Rectal smooth muscle tissue (tissue), 1 donor: ENCODE results near the gene MOB3A.
"Not testable (repeated sequence)": the region's sequence is repeated elsewhere in the genome, so short reads cannot be mapped to it uniquely, and the experiment has no call there.

ENCODE experiments used
- H3K27ac ChIP-seq: one replicate; pipeline ENCODE4 v1.7.0; 2013; ENCODE audit warnings: low read depth, low read length, inconsistent platforms
- H3K27me3 ChIP-seq: one replicate; pipeline ENCODE4 v1.7.0; 2013; ENCODE audit warnings: low read length; ENCODE audit not compliant: control insufficient read depth, insufficient read depth
- H3K36me3 ChIP-seq: one replicate; pipeline ENCODE4 v1.7.0; 2013; ENCODE audit warnings: low read length; ENCODE audit not compliant: control insufficient read depth, insufficient read depth
- H3K4me1 ChIP-seq: one replicate; pipeline ENCODE4 v1.7.0; 2013; ENCODE audit warnings: low read length; ENCODE audit not compliant: control insufficient read depth, insufficient read depth
- H3K4me3 ChIP-seq: one replicate; pipeline ENCODE4 v1.7.0; 2013; ENCODE audit warnings: low read length
- H3K9ac ChIP-seq: one replicate; pipeline ENCODE4 v1.7.0; 2013; ENCODE audit warnings: low read length

Gene MOB3A

DNA sequence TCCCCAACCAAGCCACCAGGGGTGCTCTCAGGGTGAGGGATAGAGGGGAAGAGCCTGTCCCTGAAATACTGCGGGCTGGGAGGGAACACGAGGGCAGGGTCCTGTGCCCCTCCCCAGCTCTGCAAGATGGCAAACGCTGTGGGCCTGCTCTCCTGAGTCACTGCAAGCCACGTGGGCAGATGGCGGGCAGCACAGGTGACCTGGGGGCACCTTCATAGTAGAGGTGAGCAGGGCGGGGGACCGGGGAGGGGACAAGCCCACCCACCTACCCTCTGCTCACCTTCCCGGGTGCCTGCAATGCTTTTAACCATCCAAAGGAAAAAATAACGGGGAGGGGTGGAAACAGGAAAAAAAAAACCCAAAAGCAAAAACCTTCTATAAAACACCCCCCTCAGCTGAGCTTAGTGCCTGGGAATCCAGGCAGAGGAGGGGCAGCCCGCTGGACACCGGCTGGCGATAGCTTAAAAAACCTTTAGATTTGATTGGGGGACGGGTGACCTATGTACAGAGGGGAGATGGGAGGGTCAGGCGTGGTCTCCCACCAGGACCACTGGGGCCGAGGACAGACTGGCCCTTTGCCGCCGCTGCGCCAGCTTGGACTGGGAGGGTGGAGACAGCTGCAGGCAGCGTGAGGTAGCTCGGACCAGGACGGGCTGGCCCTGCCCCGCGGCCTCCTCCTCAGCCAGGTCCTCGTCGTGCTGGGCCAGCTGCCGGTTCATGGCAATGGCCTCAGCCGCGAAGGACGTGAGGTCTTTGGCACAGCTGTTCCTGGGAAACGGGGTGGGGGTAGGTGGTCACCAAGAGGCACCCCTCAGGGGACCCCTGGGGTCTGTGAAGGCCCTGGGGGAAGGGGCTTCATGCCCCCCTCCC lies 56.8 kb downstream of the MOB3A start:
- H3K27me3 ChIP-seq, result no peaks in the 10 kb centered on the region
- H3K27ac ChIP-seq, result no peak overlapping the region
- peaks cover 15% of the 10 kb centered on the region for H3K36me3 ChIP-seq
- peaks cover 22% of the 10 kb centered on the region for H3K4me1 ChIP-seq
- no peak overlapping the region for H3K4me3 ChIP-seq
- H3K9ac ChIP-seq, result no peak overlapping the region

DNA sequence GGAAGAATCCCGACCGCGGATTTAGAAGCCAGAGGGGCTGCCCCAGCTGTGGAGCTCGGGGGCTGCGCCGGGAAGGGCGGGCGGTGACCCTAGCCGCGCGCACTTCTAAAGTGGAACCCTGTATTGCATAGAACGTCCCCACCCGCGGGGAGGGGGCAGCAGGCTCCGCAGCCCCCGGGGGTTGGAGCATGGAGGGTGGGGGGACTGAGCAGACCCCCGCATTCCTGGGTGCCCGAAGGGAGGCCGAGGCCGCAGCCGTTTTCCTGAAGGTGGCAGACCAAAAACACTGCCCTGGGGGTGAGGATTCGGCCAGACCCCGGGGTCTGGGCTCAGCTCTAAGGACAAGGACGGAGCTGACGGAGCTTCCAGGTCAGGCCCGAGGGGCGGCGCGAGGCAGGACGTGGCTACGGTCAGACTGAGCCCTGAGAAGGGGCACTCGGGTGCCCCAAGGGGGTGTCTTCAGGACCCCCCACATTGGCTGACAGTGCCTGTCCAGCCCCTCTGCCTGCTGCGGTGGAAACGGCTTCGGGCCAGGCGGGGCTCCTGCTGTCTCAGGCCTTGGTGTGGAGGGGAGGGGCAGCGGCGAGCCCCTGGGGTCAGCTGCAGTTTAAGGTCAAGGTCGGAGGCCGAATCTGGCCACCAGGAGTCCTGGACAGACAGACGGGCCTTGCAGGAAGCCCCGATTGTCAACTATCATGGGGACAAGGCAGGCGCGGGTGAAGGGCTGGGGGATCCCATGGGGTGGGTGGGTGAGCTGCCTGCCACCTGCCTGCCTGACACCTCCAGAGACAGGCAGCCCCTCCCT lies 57.6 kb downstream of the MOB3A start:
- H3K4me1 ChIP-seq, result peaks cover 22% of the 10 kb centered on the region

DNA sequence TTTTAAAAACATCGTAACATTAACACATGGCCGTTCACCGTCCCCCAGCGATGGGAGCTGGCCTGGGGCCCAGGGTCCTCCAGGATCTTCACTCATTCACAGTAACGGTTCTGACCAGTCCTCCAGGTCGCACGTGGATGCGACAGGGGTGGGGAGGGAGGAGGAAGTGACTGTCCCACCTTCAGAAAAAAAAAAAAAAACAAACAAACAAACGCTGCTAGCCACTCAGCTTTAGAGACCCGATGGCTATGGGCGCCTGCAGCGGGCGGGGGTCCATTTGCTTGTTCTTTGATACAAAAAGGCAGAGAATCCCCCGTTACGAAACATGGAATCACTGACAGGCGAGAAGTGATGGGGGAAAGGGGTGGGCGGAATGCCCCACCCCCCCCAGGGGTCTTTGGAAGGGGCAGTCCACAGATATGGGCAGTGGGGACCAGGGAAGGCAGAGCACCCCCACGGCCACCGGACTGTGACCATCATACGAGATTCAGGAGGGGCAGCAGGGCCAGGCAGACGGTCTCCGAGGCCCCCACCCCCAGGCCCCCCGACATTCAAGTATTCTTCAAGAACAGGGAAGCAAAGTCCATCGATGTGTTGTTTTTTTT lies 58.4 kb downstream of the MOB3A start:
- Histone ChIP-seq H3K9ac (no peak overlapping the region), H3K27ac (no peak overlapping the region), H3K36me3 (peaks cover 15% of the 10 kb centered on the region), H3K4me1 (peaks cover 16% of the 10 kb centered on the region), H3K4me3 (no peak overlapping the region), H3K27me3 (no peaks in the 10 kb centered on the region)

More for the DNA sequence above, 57.6 kb downstream of the MOB3A start:
- Histone ChIP-seq H3K36me3 (peaks cover 15% of the 10 kb centered on the region), H3K4me3 (no peak overlapping the region), H3K9ac (no peak overlapping the region), H3K27ac (no peak overlapping the region), H3K27me3 (no peaks in the 10 kb centered on the region)

DNA sequence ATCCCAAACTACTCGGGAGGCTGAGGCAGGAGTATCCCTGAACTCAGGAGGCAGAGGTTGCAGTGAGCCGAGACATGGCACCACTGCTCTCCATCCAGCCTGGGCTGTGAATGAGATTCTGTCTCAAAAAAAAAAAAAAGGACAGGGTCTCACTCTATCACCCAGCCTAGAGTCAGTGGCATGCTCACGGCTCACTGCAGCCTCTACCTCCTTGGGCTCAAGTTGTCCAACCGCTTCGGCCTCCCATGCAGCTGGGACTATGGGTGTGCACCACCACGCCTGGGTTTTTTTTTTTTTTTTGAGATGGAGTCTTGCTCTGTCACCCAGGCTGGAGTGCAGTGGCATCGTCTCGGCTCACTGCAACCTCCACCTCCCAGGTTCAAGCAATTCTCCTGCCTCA lies 59.7 kb downstream of the MOB3A start:
- peaks cover 15% of the 10 kb centered on the region for H3K4me1 ChIP-seq
- H3K27ac ChIP-seq, result no peak overlapping the region
- no peak overlapping the region for H3K9ac ChIP-seq
- peaks cover 13% of the 10 kb centered on the region for H3K36me3 ChIP-seq
- no peaks in the 10 kb centered on the region for H3K27me3 ChIP-seq
- no peak overlapping the region for H3K4me3 ChIP-seq

DNA sequence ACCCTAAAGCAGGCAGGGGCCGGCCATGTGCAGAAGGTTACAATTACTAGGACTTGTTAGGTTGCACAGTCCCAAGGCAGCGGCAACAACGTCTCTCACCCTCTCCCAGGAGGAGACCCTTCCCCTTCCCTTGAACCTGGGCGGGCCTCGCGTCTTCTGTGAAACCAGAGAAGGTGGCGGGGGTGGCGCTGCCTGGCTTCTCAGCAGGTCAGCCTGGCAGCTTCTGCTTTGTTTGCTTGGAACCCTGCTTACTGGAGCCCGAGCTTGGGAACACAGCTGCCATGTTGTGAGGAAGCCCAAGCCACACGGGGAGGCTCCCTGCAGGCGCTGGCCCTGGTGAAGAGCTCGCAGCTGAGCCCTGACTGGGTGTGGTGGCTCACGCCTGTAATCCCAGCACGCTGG lies 60.5 kb downstream of the MOB3A start:
- H3K36me3 ChIP-seq, result peaks cover 5% of the 10 kb centered on the region
- no peak overlapping the region for H3K27ac ChIP-seq
- H3K4me3 ChIP-seq, result no peak overlapping the region
- no peaks in the 10 kb centered on the region for H3K27me3 ChIP-seq
- no peak overlapping the region for H3K9ac ChIP-seq
- peaks cover 9% of the 10 kb centered on the region for H3K4me1 ChIP-seq

DNA sequence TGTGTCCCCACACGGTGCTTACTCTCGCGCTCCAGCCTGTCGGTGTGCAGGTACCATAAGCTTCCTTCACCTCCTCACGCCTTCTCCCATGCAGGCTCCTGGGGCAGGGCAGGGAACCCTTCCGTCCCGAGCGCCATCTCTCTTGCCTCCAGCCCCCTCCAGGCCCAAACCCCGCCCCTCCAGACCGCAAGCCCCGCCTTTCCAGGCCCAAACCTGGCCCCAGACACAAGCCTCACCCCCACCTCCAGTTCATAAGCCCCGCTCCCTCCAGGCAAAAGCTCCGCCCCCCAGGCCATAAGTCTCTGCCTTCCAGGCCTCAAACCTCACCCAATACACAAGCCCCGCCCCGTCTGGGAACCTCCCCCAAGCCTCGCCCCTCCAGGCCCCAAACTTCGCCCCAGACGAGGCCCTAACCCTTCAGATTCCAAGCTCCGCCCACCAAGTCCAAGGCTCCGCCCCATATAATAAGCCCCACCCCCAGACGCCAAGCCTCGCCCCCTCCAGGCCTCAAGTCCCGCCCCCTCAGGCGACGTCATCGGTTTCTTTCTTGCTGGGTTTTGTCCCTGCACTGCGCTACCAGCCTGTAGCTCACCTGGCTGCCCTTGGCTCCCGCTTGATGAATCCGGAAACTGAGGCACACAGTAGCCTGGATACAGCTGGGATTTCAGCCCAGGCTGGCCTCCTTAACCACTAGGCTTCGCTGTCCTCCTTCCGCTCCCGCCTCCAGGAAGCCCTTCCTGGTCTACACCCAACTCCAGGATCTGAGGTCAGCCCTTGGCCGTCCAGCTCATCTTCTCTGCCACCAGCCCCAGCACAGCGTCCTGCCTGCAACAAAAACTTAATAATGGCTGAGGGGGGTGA lies 61.2 kb downstream of the MOB3A start:
- H3K4me3 ChIP-seq, result no peak overlapping the region
- no peaks in the 10 kb centered on the region for H3K27me3 ChIP-seq
- no peak overlapping the region for H3K27ac ChIP-seq
- peaks cover 4% of the 10 kb centered on the region for H3K36me3 ChIP-seq
- H3K4me1 ChIP-seq, result peaks cover 9% of the 10 kb centered on the region
- H3K9ac ChIP-seq, result no peak overlapping the region

DNA sequence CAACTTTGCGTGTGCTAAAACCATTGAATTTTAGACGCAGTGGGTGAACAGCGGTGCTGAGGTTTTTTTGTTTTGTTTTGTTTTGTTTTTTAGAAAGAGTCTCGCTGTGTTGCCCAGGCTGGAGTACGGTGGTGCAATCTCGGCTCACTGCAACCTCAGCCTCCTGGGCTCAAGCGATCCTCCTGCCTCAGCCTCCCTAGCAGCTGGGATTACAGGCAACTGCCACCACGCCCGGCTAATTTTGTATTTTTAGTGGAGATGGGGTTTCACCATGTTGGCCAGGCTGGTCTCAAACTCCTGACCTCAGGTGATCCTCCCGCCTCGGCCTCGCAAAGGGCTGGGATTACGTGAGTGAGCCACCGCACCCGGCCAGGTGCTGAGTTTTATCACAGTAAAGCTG lies 61.9 kb downstream of the MOB3A start:
- H3K36me3 ChIP-seq, H3K27me3 ChIP-seq, H3K27ac ChIP-seq, H3K9ac ChIP-seq, H3K4me1 ChIP-seq, H3K4me3 ChIP-seq: not testable (repeated sequence)

DNA sequence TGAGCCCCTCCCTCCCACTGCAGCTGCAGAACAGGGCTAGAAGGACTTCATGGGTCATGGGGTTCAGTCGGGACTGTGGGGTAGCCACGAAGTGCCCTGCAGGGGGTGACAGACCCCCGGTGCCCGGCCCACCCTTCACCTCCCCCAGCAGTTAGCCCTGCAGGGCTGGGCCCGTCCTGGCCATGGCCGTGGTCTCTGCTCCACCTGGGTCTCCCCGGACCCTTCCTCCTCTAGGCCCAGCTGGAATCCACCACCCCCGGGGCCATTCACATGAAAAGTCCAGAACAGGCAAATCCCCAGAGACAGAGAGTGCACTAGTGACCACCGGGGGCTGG lies 62.3 kb downstream of the MOB3A start:
- H3K27me3 ChIP-seq, result no peaks in the 10 kb centered on the region
- H3K27ac ChIP-seq, result no peak overlapping the region
- peaks cover 9% of the 10 kb centered on the region for H3K4me1 ChIP-seq
- no peak overlapping the region for H3K4me3 ChIP-seq
- H3K9ac ChIP-seq, result no peak overlapping the region
- H3K36me3 ChIP-seq, result no peaks in the 10 kb centered on the region

DNA sequence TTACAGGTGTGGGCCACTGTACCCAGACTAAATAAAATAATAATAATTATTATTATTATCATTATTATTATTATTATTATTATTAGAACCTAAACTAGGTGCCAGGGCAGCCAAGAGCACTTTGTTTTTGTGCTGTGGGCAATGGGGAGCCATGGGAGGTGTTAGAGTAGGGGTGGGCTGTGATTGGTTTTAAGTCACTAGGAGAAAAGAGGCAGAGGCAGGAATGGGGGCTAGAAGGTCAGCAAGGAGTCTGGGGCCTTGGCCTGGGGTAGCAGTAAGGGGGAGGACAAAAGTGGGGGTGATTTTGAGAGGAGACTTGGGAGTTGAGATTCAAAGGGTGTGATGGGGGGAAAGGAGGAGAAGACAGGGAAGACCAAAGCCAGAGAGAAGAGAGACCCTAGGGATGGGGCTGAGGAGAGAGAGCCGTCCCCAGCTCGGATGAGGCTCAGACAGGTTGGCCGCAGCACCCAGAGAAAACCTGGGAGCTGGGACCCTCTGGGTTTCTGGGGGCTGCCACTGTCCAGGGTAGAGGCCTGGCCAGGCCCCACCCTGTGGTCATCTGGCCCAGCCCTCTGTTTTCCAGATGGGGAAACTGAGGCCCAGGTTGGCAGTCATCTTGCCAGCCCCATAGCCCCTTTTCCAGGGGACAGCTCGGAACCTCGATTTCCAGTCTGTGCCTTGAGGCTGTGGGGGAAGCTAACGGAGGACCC lies 62.9 kb downstream of the MOB3A start:
- no peak overlapping the region for H3K4me3 ChIP-seq

DNA sequence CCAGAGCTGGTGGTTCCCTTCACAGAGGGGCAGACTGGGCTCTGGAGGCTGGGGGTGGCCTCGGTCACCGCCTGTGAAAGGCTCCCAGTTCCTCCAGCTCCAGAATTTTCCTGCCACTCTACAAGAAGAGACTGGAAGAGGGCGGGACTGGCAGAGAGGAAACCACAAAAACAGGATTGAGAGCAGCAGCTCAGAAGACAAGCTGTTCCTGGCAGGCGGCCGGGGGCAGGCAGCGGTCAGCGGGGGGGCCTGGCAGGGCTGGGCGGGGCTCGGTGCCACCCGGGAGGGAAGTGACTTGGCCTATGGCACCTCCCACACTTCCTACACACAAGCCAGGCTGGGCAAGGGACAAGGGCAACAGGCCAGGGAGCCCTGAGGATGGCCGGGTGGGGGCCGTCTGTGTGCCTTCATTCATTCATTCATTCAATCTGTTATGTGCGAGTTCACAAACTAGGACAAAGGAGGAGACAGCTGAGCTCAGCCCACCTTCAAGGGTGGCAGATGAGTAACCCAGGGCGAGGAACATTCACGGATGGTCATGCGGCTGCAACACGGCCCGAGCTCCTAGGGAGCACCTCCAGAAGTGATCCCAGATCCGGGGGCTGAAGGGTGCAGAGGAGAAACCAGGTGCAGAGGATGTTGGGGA lies 63.7 kb downstream of the MOB3A start:
- Histone ChIP-seq H3K27me3 (no peaks in the 10 kb centered on the region), H3K9ac (no peak overlapping the region), H3K4me1 (peaks cover 9% of the 10 kb centered on the region), H3K27ac (peak overlapping the region; percentile 95), H3K36me3 (no peaks in the 10 kb centered on the region), H3K4me3 (peak overlapping the region; percentile 27)

More for the DNA sequence above, 62.9 kb downstream of the MOB3A start:
- Histone ChIP-seq H3K4me1 (peaks cover 9% of the 10 kb centered on the region), H3K27me3 (no peaks in the 10 kb centered on the region), H3K27ac (peak overlapping the region; percentile 95), H3K36me3 (no peaks in the 10 kb centered on the region), H3K9ac (no peak overlapping the region)

DNA sequence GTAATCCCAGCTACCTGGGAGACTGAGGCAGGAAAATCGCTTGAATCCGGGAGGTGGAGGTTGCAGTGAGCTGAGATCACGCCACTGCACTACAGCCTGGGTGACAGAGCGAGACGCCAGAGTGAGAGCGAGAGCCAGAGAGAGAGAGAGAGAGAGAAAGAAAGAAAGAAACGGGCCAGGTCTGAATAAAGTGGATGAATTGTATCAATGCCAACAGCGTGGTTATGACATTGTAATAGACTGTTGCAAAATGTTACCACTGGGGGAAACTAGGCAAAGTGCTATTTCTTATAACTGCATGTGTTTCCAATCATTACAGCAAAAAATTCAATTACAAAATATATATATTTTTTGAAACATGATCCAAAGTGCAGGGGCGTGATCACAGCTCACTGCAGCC lies 68.8 kb downstream of the MOB3A start:
- Histone ChIP-seq H3K4me1 (peaks cover 5% of the 10 kb centered on the region), H3K27me3 (no peaks in the 10 kb centered on the region), H3K9ac (no peak overlapping the region), H3K4me3 (no peak overlapping the region), H3K36me3 (no peaks in the 10 kb centered on the region), H3K27ac (no peak overlapping the region)
